GM18498 (cell line): ENCODE data around the gene MTF1.
"Not testable (repeated sequence)": the region's sequence is repeated elsewhere in the genome, so short reads cannot be mapped to it uniquely, and the experiment has no call there.

Experiments used
- ATAC-seq: cut with Tn5 transposase; IDR thresholded peaks from one replicate; pipeline ENCODE4 v1.9.1; 2021; ENCODE audit warnings: mild to moderate bottlenecking, moderate library complexity; ENCODE audit not compliant: unreplicated experiment

MTF1 gene

GRCh38 chr1:37794372-37795339, 64.7 kb downstream of the MTF1 start:
- no peak for ATAC-seq

GRCh38 chr1:37793773-37794371, 65.5 kb downstream of the MTF1 start, which contains the start of gene MANEAL:
TSS of gene MANEAL (plus strand) at chr1:37793847. CDS start at chr1:37794183, 336 bp downstream.
- ATAC-seq: peak; percentile 74

- ATAC-seq: no peak
Measured at GRCh38 chr1:37792943-37793686, 66.3 kb downstream of the MTF1 start.

- no peak for ATAC-seq
Measured at GRCh38 chr1:37782491-37782890, 76.9 kb downstream of the MTF1 start.

GRCh38 chr1:37778654-37779053, 80.7 kb downstream of the MTF1 start:
- ATAC-seq: no peak

DNA sequence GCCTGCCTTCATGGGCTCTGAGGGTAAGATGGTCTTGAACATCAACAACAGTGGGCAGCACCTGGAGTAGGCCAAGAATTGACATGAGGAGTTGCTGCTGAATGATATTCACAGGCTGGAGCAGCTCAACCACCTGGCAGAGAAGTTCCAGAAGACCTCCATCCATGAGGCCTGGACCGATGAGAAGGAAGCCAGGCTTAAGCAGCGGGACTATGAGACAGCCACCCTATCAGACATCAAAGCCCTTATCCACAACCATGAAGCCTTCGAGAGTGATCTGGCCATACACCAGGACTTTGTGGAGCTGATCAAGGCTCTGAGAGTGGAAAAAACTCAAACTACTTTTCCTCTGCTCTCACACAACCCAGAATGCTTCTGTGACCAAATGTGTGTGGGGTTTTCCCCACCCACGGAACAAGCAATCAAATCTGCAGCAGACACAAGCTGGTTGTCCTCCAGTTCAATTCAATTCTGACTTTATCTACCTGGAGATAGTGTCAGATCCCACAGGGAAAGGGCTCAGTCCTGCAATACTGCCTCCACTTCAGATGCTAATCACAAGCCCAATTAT, 82.4 kb downstream of the MTF1 start:
- no peak for ATAC-seq

DNA sequence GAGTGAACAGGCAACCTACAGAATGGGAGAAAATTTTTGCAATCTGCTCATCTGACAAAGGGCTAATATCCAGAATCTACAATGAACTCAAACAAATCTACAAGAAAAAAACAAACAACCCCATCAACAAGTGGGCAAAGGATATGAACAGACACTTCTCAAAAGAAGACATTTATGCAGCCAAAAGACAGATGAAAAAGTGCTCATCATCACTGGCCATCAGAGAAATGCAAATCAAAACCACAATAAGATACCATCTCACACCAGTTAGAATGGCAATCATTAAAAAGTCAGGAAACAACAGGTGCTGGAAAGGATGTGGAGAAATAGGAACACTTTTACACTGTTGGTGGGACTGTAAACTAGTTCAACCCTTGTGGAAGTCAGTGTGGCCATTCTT, 88.0 kb downstream of the MTF1 start:
- ATAC-seq: not testable (repeated sequence)

- ATAC-seq: no peak
Measured at GRCh38 chr1:37767488-37767887, 91.9 kb downstream of the MTF1 start.

- ATAC-seq: no peak
Measured at GRCh38 chr1:37765916-37766664, 93.3 kb downstream of the MTF1 start.

DNA sequence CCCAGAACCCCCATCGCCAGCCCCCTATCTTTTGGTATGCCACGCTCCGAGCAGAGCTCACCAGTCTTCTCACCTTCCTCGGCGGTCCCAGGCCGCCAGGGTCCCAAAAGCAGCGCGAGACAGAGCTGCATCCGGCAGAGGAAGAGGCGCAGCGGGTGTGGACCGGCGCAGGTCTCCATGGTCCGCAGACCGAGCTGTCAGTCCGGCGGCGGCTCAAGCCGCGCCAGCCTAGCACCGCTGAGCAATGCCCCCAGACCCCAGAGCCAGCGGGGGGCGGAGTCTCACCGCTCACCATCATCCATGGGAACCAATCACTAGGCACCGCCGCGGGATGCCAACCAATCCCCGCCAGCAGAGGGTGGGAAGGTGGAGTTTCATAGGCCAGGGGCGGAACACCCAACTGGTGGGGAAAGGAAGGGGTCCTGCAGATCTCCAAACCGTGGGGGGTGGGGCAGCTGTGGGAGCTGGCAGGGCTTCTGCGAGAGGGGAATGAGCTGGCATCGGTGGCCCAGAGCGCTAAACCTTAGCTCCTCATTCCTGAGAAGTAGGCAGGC, 94.4 kb downstream of the MTF1 start, which contains the start of gene EPHA10:
Gene EPHA10 (minus strand): TSS at position 233 of the 554 bp plus-strand sequence. CDS start 54 bp downstream, at position 179.
- ATAC-seq: no peak

DNA sequence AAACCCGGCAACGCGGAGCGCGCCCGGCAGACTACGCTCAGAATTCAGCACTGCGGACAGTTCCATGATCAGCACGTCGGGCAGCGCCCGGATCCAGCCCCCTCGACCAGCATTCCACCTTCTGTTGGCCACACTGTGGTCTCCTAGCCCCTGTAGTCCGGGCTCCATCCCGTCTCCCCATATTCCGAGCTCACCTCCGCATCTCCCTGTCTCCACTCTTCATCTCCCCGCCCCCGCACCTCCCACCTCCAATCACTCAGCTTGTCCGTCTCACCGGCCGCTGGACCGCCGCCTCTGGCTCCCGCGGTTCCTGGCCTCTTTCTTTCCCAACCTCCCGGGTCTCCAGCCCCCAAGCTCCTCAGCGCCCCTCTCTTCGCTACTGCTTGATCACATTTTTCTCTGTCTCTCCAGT, 95.0 kb downstream of the MTF1 start:
- no peak for ATAC-seq

- ATAC-seq: no peak
Measured at GRCh38 chr1:37763791-37764413, 95.5 kb downstream of the MTF1 start.

GRCh38 chr1:37762516-37762915, 96.9 kb downstream of the MTF1 start:
- no peak for ATAC-seq

DNA sequence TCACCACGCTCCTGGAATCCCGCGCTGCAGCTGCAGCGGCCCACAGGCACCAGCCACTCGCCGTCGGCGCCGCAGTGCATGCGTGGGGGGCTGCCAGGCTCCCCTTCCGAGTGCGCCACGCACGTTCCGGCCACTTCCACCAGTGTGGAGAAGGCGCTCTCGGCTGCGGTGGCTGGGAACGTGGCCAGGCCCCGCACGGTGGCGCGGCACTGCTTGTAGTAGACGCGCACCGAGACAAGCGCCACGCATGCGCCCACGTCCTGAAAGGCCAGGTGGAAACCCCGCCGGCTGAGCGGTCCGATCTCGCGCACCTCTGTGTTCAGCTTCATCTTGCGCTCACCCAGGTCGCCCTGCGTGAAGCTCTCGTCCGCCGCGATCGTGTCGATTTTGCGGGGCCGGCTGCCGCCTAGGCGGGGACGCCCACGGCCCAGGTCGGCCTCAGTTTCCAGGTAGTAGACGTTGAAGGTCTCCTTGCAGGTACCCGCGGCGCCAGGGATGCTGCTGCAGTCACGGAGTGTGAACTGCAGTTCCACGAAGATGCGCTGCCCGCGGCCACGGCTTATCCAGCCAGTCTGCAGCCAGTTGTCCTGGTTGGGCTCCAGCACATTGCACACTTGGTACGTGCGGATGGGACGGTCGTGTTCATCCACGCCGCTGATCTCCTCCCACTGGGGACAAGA, 97.8 kb downstream of the MTF1 start:
- ATAC-seq: no peak
